ENCODE measurements around the gene NWD2.

Gene NWD2

DNA sequence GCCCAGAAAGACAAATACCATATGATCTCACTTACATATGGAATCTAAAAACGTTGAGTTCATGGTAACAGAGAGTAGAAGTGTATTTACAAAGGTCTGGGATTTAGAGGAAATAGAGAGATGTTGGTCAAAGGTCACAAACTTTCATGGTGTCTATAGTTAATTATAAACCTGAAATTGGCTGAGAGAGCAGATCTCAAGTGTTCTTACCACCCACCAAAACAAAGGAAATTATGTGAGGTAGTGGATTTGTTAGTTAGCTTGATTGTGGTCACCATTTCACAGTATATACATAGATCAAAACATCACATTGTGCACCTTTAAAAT lies 186.8 kb downstream of the NWD2 start:
- Histone ChIP-seq H3K9me3 (ENCODE audit: insufficient read depth, low read length) (no peaks in the 10 kb centered on the region), H3K79me2 (ENCODE audit: insufficient read depth, low read length) (no peaks in the 10 kb centered on the region), H3F3A (ENCODE audit: insufficient read depth) (no peaks in the 10 kb centered on the region), H3K4me3 (ENCODE audit: insufficient read depth, low read length, poor library complexity, severe bottlenecking) (no peak overlapping the region), H3K27me3 (ENCODE audit: low read length) (no peaks in the 10 kb centered on the region), H3K4me2 (ENCODE audit: low read depth, low read length, poor library complexity, severe bottlenecking) (no peak overlapping the region), H3K27ac (ENCODE audit: low read depth, low read length) (no peak overlapping the region), H3K9ac (ENCODE audit: low read length) (no peak overlapping the region), H3K36me3 (ENCODE audit: low read length) (no peaks in the 10 kb centered on the region), H2AFZ (ENCODE audit: low read depth, low read length, severe bottlenecking) (no peak overlapping the region), H3K9me2 (replicated peaks; ENCODE audit: insufficient read depth, low read length) (no peaks in the 10 kb centered on the region), H4K20me1 (ENCODE audit: low read depth, low read length) (no peaks in the 10 kb centered on the region)
- TF ChIP-seq EZH2phosphoT487 (conservative IDR thresholded peaks at IDR 0.05; ENCODE audit: low read length): no peak
- TF ChIP-seq CTCF (IDR thresholded peaks at IDR 0.05; ENCODE audit: insufficient read depth, low read length, poor library complexity, severe bottlenecking): no peak

DNA sequence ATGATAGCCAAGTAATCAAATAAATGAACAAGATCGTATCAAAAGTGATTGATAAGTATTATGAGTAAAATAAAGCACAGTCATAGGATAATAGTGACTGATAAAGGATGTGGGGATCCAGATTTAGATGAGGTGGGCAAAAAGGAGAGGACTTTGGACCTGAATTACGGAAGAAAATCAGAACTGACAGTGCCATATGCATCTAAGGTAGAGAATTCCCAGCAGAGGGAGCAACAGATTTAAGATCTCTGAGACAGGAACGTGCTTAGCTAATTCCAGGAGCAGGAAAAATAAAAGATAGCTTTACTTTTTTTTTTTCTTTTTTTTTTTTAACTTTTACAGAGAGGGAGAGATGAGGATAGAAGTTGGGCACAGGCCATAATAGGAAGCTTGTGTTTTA lies 189.9 kb downstream of the NWD2 start:
- no peak overlapping the region for H2AFZ ChIP-seq (ENCODE audit: low read depth, low read length, severe bottlenecking)
- H3K9me2 ChIP-seq (replicated peaks; ENCODE audit: insufficient read depth, low read length): no peaks in the 10 kb centered on the region
- no peaks in the 10 kb centered on the region for H3F3A ChIP-seq (ENCODE audit: insufficient read depth)
- H3K79me2 ChIP-seq (ENCODE audit: insufficient read depth, low read length): no peaks in the 10 kb centered on the region
- H3K36me3 ChIP-seq (ENCODE audit: low read length): no peaks in the 10 kb centered on the region
- no peak overlapping the region for H3K4me3 ChIP-seq (ENCODE audit: insufficient read depth, low read length, poor library complexity, severe bottlenecking)
- H4K20me1 ChIP-seq (ENCODE audit: low read depth, low read length): no peaks in the 10 kb centered on the region
- no peak overlapping the region for H3K9ac ChIP-seq (ENCODE audit: low read length)
- no peaks in the 10 kb centered on the region for H3K27me3 ChIP-seq (ENCODE audit: low read length)
- no peak overlapping the region for H3K4me2 ChIP-seq (ENCODE audit: low read depth, low read length, poor library complexity, severe bottlenecking)
- no peaks in the 10 kb centered on the region for H3K9me3 ChIP-seq (ENCODE audit: insufficient read depth, low read length)
- TF ChIP-seq EZH2phosphoT487 (conservative IDR thresholded peaks at IDR 0.05; ENCODE audit: low read length): no peak
- no peak for TF ChIP-seq CTCF (IDR thresholded peaks at IDR 0.05; ENCODE audit: insufficient read depth, low read length, poor library complexity, severe bottlenecking)
- H3K27ac ChIP-seq (ENCODE audit: low read depth, low read length): no peak overlapping the region

DNA sequence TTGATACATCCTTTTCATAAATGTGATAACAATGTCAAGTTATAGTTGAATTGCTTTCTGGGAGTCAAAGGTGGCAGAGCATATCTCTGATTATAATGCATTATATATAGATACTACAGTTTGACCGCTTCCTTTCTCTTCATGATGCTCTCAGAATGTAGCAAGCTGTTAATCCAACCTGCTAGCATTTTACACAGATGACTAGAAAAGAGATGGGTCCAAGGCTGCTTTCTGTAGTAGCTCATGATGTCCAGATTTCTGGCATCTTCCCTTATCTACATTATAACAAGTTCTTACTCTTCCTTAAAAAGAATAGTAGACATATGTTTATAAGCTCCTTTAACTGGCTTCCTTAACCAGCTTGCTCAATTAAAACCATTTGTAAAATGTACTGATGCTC lies 192.0 kb downstream of the NWD2 start:
- Histone ChIP-seq H3K36me3 (ENCODE audit: low read length) (no peaks in the 10 kb centered on the region), H3K9me2 (replicated peaks; ENCODE audit: insufficient read depth, low read length) (no peaks in the 10 kb centered on the region), H2AFZ (ENCODE audit: low read depth, low read length, severe bottlenecking) (no peak overlapping the region), H3K27me3 (ENCODE audit: low read length) (no peaks in the 10 kb centered on the region), H4K20me1 (ENCODE audit: low read depth, low read length) (no peaks in the 10 kb centered on the region), H3F3A (ENCODE audit: insufficient read depth) (no peaks in the 10 kb centered on the region), H3K9ac (ENCODE audit: low read length) (no peak overlapping the region), H3K4me3 (ENCODE audit: insufficient read depth, low read length, poor library complexity, severe bottlenecking) (no peak overlapping the region), H3K9me3 (ENCODE audit: insufficient read depth, low read length) (no peaks in the 10 kb centered on the region), H3K27ac (ENCODE audit: low read depth, low read length) (no peak overlapping the region), H3K79me2 (ENCODE audit: insufficient read depth, low read length) (no peaks in the 10 kb centered on the region), H3K4me2 (ENCODE audit: low read depth, low read length, poor library complexity, severe bottlenecking) (no peak overlapping the region)
- TF ChIP-seq EZH2phosphoT487 (conservative IDR thresholded peaks at IDR 0.05; ENCODE audit: low read length) (no peak), CTCF (IDR thresholded peaks at IDR 0.05; ENCODE audit: insufficient read depth, low read length, poor library complexity, severe bottlenecking) (no peak)

GRCh38 chr4:37437163-37437562 lies 192.6 kb downstream of the NWD2 start:
- Histone ChIP-seq H2AFZ (ENCODE audit: low read depth, low read length, severe bottlenecking) (no peak overlapping the region), H3K9ac (ENCODE audit: low read length) (no peak overlapping the region), H3K9me2 (replicated peaks; ENCODE audit: insufficient read depth, low read length) (no peaks in the 10 kb centered on the region), H4K20me1 (ENCODE audit: low read depth, low read length) (no peaks in the 10 kb centered on the region), H3K27ac (ENCODE audit: low read depth, low read length) (no peak overlapping the region), H3K9me3 (ENCODE audit: insufficient read depth, low read length) (no peaks in the 10 kb centered on the region), H3K4me3 (ENCODE audit: insufficient read depth, low read length, poor library complexity, severe bottlenecking) (no peak overlapping the region), H3K79me2 (ENCODE audit: insufficient read depth, low read length) (no peaks in the 10 kb centered on the region), H3K4me2 (ENCODE audit: low read depth, low read length, poor library complexity, severe bottlenecking) (no peak overlapping the region), H3K36me3 (ENCODE audit: low read length) (no peaks in the 10 kb centered on the region), H3F3A (ENCODE audit: insufficient read depth) (no peaks in the 10 kb centered on the region), H3K27me3 (ENCODE audit: low read length) (no peaks in the 10 kb centered on the region)
- no peak for TF ChIP-seq EZH2phosphoT487 (conservative IDR thresholded peaks at IDR 0.05; ENCODE audit: low read length)
- TF ChIP-seq CTCF (IDR thresholded peaks at IDR 0.05; ENCODE audit: insufficient read depth, low read length, poor library complexity, severe bottlenecking): no peak

Data from SU-DHL-6 (cell line).